ENCODE results near the gene SERTAD2.

The SERTAD2 gene

GRCh38 chr2:64675860-64676259 lies 22.1 kb upstream of the SERTAD2 start:
- no peak for DNase-seq (ENCODE audit: low read depth)

DNA sequence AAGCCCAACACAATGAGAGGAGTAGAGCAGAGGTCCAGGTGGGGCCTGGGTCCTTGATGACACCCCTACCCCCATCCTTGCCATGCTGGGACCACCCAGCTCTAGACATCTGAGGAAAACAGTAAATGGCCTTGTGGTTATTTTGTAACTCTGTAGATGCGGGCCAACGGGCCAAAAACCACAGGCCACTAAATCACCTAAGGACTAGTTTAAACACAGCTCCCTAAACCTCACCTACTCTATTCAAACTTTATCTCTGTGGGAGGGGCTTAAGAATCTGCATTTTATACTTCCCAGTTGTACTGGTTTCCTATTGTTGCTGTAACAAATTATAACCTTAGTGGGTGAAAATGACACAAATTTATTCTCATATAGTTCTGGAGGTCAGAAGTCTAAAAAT lies 19.0 kb upstream of the SERTAD2 start:
- DNase-seq (ENCODE audit: low read depth) = no peak

DNA sequence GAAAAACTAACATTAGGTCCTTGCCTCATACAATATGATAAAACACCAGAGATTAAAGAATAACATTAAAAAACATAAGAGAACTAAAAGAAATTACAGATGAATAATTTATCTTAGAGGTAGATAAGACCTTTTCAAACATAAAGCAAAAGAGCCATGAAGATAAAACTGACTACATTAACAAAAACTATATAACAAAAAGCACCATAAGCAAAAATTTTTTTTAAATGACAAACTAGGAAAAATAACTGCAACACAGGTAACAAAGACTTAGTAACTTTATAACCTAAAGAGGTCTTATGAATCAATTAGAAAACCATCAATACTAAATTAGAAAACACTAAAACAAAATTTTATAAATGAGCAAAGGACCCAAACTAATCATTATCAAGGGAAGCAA lies 16.3 kb upstream of the SERTAD2 start:
- DNase-seq (ENCODE audit: low read depth) = no peak

DNA sequence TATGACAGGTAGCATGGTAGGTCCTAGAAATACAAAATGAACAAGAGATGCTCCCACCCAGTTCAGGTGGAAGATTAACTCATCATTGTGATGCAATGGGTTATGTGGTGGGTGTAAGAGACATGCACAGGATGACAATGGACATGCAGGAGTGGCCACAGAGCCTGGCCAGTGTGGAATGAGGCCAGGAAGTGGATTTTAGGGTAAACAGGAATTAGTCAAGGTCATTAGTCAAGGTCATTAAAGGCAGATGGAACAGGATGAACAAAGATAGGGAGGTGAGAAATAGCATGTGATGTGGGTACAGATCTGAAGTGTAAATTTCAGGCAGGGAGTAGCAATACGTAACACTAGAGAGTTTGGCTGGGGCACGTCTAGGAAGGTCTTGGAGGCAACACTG lies 15.6 kb upstream of the SERTAD2 start:
- no peak for DNase-seq (ENCODE audit: low read depth)

GRCh38 chr2:64668542-64668941 lies 14.8 kb upstream of the SERTAD2 start:
- DNase-seq (ENCODE audit: low read depth) = no peak

GRCh38 chr2:64667535-64667934 lies 13.8 kb upstream of the SERTAD2 start:
- no peak for DNase-seq (ENCODE audit: low read depth)

- DNase-seq (ENCODE audit: low read depth) = no peak
Observed at GRCh38 chr2:64666810-64667438, 13.2 kb upstream of the SERTAD2 start.

DNA sequence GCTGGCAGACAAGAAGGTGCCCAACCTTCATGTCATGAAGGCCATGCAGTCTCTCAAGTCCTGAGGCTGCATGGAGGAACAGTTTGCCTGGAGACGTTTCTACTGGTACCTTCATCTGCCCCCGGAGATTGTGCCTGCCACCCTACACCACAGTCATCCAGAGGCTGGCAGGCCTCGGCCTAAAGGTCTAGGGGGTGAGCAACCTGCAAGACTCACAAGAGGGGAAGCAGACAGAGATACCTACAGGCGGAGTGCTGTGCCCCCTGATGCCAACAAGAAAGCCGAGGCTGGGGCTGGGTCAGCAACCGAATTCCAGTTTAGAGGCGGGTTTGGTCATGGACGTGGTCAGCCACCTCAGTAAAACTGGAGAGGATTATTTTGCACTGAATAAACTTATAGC lies 12.0 kb upstream of the SERTAD2 start:
- DNase-seq (ENCODE audit: low read depth) = no peak

DNA sequence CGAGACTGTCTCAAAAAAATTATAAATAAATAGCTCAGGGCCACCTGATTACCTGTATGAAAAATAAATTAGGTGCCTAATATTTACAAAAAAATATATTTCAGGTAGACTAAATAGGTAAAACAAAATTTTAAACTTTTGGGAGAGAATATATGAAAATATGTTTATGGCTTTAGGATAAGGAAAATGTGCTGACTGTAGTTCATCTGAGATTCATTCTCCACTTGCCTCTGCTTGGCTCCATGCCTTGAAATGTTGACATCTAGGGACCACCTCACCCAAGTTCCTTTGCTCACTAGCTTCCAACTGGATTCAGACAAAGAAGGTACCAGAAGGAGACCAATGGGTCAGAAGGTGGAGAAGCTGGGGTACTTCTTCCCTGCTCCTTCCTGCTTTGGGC lies 9.7 kb upstream of the SERTAD2 start:
- no peak for DNase-seq (ENCODE audit: low read depth)

DNA sequence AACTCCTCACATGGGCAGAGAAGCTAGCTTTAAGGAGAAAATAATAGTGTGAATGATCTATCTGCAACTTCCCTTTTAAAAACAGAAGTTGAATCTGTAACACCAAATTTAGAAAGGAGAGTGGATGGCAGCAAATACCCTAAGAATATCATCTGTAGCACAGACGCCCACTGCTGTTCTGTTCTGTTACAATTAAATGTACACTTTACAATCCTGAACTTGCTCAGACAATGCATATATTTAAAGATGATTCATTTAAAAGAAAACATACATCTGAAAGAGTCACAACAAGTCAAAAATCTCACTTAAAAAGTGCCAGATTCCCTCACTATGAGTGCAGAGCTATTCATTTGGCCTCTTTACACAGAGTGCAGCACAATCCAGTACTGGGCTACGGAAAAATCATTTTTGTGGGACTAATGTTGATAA lies 8.0 kb upstream of the SERTAD2 start:
- DNase-seq (ENCODE audit: low read depth) = no peak

DNA sequence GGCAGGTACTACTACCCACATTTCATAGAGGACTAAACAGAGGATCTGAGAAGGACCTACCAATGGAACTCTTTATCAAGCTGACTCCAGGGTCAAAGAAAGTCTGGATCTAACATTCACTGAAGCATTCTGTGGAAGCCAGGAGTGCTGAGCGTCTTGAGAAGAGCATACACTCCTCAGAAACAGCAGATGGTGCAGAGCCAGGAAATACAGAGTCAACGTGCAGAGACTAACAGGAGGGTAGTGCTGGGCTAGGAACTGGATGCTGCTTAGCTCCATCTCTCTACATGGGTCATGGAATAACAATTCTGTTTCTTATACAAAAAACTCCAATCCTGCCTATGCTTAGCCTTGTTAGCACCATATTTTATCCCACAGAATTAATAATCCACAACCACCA lies 5.5 kb upstream of the SERTAD2 start:
- no peak for DNase-seq (ENCODE audit: low read depth)

- DNase-seq (ENCODE audit: low read depth) = no peak
Observed at GRCh38 chr2:64658269-64658668, 4.6 kb upstream of the SERTAD2 start.

DNA sequence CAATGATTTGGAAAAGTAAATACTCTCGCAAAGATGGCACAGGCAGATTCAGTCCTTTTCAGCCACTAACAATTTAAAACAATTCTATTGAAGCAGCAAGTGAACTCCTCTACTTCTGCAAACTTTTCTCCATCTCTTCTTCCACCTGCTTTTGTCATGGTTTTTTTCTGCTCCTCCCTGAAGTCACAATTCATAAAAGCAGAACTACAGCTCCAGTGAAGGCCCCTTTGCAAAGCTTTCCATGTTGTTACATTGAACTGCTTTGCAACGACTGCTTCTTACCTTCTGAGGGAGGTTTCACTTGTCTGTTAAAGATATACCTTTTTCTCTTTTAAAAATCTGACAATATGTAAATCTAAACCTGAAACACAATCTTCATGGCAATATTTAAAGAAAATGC lies 3.7 kb upstream of the SERTAD2 start:
- DNase-seq (ENCODE audit: low read depth) = no peak

DNA sequence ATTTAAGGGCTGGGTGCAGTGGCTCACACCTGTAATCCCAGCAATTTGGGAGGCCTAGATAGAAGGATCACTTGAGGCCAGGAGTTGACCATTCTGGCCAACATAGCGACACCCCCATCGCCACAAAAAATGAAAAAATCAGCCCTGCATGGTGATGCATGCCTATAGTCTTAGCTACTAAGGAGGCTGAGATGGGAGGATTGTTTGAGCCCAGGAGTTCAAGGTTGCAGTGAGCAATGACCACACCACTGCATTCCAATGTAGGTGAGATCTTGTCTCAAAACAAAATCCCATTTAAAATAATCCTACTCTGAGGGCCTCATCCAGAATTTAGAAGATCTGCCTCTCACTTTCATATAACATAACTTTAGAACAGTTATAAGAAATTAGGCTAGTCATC lies 2.7 kb upstream of the SERTAD2 start:
- DNase-seq (ENCODE audit: low read depth) = no peak

DNA sequence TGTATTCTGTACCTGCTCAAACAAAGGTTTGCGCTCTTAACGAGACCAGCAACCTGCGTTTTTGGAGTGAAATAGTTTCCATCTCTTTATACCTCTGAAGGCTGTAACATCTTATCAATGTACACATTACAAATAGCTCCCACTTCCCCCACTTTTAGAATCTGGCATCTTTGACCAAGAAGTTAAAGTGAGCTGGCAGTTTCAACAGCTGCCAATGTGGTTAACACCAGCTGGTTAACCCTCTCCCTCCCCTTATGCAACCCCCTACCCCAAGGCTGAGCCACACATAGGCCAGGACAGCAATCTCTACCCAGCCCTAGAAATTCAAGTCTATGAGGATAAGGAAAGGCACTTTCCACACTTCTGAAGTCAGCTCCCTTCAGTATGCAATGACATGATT lies 2.2 kb upstream of the SERTAD2 start:
- DNase-seq (ENCODE audit: low read depth) = no peak

DNA sequence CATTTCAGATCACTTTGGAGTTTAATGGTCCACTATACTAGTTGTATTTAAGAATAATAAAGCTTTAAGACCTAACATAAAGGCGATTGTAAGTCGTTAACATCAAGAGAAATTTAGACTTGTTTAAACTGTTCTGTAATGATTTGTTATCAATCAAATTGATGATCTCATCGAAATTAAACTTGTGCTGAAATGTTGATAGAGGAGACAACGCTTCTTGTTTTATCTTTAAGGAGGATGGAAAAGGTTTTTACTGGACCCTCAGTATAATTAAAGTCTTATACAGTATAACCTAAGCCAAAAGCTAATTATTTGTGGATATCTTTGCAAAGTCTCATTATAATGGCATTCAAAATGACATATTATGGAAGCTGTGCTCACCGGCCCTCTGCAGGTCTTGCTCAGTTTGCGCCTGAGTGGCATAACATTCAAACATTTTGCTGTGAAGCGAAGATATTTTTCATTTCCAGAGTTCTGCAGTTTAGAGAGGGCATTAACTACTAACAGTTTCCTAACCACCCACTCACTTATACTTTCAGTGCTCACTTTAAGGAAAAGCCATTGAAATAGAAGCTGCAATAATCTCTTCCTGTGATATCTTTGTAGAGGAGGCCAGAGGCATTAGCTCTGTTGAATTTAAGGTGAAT lies 1.4 kb upstream of the SERTAD2 start:
- no peak for DNase-seq (ENCODE audit: low read depth)

DNA sequence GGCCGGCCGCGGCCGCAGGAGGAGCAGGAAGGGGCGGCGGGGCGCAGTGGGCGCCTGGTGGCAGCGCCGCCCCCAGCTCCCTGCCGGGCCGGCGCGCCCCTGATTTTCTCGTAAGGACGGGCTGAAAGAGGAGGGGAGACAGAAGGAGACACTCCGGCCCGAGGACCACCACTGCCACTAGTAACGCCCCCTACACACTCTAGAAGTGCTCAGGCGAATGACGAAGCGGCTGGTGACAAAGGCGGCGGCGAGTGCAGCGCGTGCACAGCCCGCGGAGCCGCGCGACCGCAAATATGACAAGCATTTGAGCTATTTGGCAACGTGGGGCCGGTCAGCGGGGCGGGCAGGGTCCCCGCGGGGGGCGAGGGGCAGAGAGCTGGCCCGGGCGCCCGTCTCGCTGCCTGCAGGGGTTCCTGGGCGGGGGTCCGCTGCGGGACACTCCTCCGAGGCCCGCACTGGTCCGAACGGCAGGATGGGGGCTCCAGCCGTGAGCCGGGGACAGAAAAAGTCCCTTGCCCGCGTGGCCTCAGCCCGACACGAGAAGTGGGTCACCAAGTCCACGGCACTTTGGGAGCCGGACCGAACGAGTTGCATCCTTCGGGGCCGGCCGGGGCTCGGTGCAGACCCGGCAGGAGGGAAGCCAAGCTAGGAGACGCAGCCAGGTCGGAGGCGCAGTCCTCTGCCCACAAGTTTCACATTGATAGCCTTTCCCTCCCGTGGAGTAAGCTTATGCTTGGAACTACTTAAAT lies 524 bp upstream of the SERTAD2 start:
- no peak for DNase-seq (ENCODE audit: low read depth)

- no peak for DNase-seq (ENCODE audit: low read depth)
Observed at GRCh38 chr2:64652231-64653108, 1.2 kb downstream of the SERTAD2 start.

DNA sequence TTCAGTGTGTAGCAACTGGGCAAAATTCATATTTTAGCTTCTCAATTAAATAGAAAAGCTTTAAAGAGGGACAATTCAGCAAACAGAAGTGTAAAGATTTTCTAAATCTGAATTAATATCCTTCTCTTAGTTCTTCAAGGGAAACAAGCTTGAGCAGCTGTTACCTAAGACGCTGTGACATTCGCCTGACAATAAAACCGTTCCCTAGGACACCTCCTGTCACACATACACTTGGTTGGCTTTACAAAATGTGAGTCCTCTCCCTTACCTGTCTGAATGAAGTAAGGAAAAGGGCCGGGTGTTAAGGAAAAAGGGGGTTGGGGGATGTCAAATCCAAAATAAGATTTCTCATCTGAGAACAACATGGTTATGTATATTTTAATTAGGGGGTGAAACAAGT lies 2.1 kb downstream of the SERTAD2 start:
- no peak for DNase-seq (ENCODE audit: low read depth)

GRCh38 chr2:64650722-64651338 lies 2.9 kb downstream of the SERTAD2 start:
- no peak for DNase-seq (ENCODE audit: low read depth)

DNA sequence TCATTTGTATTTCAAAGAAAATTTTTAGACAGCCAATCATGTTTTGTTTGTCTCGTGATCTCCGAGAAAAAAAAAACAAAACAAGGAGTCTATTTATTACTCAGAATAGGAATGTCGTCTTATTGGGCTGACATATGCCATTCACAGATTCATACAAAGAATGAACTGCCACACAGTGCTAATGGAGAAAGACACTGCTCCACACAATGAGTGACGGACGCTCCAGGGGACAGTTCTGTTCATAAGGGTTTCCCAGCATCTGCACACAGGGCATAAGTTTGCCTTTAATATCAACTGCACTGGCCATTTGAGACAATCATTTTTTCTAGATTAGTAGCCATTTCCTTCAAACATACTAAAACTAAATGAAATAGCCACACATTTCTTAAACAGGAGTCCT lies 3.4 kb downstream of the SERTAD2 start:
- no peak for DNase-seq (ENCODE audit: low read depth)

DNA sequence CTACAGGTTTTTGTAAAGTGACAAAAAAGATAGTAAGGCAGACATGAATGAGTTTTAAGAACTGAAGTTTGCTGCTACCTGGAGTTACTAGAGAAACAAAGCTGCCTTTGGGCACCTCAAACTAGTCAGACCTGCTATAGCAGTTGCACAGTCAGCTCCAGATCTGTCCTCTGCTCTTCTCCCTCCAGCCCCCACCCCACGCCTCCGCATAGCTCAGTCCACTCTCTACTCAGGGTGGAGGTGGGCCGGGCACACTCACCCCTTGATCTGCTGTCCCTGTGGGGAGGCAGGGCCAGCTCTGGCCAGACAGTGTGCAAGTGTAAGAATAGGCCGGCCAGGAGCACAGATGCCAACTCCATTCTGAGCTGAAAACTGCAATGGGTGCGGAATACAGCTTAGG lies 4.1 kb downstream of the SERTAD2 start:
- DNase-seq (ENCODE audit: low read depth) = no peak

All from stromal cell of bone marrow (primary cell).